Stimulated activated CD4-positive, alpha-beta T cell treated with anti-CD3 and anti-CD28 coated beads, Interleukin-1b, Interleukin-23, amount 100 ng/mL, for 48 hours (primary cell): Measurements from ENCODE around the gene NINJ2.

Source experiments
- DNase-seq: peaks from one replicate; pipeline ENCODE4 v3.0.0-alpha.2; 2020

NINJ2 gene

DNA sequence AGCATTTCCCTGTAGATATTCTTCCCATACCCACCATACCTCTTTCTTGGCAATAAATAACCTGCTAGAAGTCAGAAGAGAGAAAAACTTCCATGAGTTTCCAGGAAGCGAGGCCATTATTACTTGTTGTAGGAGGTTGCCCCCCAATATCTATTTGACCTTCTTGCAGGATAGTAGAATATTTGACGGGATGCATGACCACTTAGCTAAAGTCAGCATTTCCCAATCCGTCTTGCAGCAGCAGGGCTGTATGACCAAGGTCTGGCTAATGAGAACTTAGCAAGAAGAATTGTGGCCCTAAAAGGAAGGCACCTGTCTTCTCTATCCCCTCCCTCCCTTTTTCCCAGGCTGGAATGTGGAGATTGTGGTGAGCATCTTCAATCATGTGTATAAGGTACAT, 51.5 kb downstream of the NINJ2 start:
- no peak for DNase-seq

- DNase-seq: no peak
Measured at GRCh38 chr12:608921-609320, 54.3 kb downstream of the NINJ2 start.

DNA sequence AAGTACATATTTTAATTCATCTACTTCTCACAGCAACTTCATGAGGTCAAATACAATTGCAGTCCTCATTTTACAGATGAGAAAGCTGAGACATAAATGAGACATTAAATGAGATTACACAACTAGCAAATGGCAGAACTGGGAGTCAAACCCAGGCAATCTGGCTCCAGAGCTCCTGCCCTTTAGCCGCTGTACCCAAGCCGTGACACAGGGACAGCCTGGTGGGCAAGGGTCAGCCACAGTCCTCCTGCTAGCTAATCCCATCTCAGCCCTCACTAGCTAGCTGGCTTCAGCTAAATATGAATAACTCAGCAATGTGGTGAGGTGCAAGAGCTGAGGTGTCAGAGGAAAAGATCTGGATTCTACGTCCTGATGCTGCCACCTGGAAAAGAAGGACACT, 54.8 kb downstream of the NINJ2 start:
- no peak for DNase-seq

DNA sequence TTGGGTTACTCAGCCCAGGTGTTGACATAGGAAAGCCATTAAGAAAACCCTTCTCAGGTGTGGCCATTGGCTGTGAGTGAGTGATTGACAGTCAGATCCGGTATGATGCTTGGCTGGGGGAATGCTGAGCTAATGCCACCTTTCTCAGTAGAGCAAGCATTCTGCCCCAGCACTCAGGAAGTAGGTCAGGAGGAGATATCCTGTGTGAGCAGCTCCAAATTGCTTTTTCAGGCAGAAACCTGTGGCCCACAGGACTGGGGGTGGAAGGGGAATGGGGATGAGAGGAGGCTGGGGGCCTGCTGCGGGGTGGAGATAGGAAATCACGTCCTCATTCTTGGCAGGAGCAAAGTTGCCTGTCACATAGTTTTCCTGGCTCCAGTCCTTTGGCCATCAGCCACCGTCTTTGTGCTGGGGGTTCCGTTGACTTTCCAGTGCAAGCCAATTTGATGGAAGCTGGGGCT, 55.7 kb downstream of the NINJ2 start:
- DNase-seq: no peak

DNA sequence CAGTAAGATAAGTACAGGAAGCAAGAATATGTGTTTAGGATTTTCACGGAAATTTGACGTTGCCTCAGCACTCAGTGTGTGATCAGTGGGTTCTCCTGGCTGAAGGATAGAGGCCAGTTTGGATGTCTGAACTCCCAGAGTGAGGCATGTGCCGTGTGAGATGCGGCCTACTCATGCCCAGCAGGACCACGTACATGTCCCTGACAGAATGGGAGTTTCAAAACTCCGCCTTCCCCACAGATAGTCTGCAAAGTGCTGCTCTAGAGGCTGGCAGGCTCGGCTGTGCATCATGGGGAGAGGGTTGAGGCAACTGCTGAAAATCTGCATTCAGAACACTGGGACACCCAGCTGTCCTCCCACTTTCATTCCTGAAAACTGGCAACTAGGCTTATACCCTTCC, 58.3 kb downstream of the NINJ2 start:
- DNase-seq: no peak

DNA sequence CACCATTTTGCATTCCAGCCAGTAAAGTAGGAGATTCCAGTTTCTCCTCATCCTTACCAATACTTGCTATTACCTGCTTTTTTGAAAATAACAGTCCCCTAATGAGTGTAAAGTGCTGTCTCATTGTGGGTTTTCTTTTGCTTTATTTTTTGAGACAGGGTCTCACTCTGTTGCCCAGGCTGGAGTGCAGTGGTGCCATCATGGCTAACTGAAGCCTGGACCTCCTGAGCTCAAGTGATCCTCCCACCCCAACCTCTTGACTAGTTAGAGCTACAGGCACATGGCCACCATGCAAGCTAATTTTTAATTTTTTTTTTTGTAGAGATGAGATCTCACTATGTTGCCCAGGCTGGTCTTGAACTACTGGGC, 60.6 kb downstream of the NINJ2 start:
- DNase-seq: no peak

DNA sequence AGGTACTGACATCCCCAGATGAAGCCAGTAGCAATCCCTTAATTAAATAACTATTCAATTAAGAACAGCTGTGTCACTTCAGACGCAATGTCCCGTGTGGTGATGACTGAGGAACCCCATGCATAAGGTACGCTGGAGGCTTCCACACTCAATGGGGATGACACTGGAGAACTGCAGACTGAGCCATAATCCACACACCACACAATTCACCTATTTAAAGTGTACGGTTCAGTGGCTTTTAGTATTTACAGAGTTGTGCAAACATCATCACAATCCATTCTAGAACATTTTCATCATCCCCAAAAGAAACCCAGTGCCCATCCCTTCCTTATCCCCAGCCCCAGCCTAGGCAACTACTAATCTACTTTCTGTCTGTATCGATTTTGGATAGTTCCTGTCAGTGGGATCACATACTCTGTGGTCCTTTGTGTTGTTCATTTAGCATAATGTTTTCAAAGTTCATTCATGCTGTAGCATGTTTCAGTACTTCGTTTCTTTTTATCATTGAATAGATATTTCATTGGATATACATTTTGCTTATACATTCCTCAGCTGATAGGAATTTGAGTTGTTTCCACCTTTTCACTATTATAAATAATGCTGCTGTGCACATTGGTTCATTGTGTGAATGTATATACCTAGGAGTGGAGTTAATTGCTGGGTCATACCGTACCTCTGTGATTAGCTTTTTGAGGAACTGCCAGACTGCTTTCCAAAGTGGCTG, 61.1 kb downstream of the NINJ2 start:
- no peak for DNase-seq

- no peak for DNase-seq
Measured at GRCh38 chr12:599756-600155, 63.5 kb downstream of the NINJ2 start.

- no peak for DNase-seq
Measured at GRCh38 chr12:597926-598568, 65.2 kb downstream of the NINJ2 start.

GRCh38 chr12:593396-594270, 69.6 kb downstream of the NINJ2 start:
- DNase-seq: no peak

- no peak for DNase-seq
Measured at GRCh38 chr12:592024-592505, 71.2 kb downstream of the NINJ2 start.

DNA sequence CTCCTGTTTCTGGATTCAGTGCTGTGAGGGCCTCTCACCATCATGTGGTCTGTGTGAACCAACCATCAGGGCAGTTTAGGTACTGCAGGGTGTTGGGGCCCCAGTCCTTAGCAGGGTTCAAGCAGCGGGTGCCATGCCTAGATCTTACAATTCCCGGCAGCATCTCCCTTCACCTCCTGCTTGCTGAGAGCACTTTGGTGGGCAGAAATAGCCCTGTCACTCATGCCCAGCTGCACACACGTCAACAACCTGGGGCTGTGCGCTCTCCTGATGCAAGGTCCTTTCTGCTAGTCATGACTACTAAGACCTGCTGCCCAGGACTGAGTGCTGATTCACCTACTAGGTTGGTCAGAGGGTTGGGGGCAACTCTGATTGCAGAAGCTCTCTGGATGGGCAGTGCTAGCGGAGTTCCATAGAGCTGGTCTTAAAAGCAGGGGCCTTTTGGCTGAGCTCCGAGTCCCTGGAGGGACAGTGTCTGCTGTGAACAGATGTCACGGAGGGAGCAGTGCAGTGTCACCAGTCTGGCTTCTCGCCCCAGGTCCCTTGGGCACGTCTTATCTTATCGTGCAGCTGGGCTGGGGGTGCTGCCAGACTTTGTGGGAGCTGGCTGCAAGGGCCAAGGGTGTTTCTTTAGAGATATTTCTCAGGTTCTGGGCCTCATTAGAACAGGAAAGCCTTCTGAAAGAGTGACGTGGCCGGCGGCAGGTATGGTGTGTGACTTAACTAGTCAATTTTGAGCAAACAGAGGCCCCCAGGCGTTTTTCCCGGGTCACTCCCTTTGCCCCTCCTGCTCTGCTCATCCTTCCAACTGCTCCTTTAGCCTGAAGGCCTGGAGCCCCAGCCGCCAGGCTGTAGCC, 71.8 kb downstream of the NINJ2 start:
- DNase-seq: no peak

GRCh38 chr12:590206-590750, 73.0 kb downstream of the NINJ2 start:
- no peak for DNase-seq

DNA sequence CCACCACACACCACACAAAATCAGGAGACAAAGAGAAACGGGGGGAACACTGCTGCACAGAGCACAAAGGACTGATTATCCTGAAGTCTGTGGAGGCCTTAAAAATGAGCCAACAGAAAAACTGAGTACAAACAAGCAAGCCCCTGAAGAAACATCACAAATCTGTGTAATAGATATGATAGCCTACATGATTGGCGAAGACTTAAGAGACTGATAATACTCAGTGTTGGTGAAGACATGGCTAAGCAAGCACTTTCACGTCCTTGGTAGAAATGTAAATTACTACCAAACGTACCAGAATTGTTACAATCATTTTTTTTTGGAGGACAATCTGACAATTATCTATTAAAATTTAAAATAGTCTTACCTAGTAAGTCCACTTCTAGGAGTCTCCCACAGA, 74.6 kb downstream of the NINJ2 start:
- DNase-seq: no peak

- no peak for DNase-seq
Measured at GRCh38 chr12:588024-588322, 75.3 kb downstream of the NINJ2 start.

GRCh38 chr12:587132-588023, 75.9 kb downstream of the NINJ2 start:
- DNase-seq: no peak

GRCh38 chr12:586318-587071, 76.8 kb downstream of the NINJ2 start:
- DNase-seq: no peak

- no peak for DNase-seq
Measured at GRCh38 chr12:585062-586061, 77.9 kb downstream of the NINJ2 start.

- DNase-seq: no peak
Measured at GRCh38 chr12:583251-583869, 79.9 kb downstream of the NINJ2 start.
